Uterine smooth muscle cell (primary cell): Measurements from ENCODE around the gene FGFBP2. TPM values are rescaled to one million over a fixed set of nuclear protein-coding genes. Genes with fewer than 3 reads are reported as not detected.

Source experiments
- total RNA-seq: library from RNA; depleted of rRNA; stranded (reverse); fragments of >200 nt; gene quantifications from 2 replicates; pipeline ENCODE4 v1.2.3, GENCODE V29; 2014

Gene FGFBP2
- not detected in 2 replicates for total RNA-seq

GRCh38 chr4:15963001-15963451 is at the start of gene FGFBP2:
TSS of gene FGFBP2 (minus strand) at chr4:15963175. CDS start at chr4:15963129, 46 bp downstream.

DNA sequence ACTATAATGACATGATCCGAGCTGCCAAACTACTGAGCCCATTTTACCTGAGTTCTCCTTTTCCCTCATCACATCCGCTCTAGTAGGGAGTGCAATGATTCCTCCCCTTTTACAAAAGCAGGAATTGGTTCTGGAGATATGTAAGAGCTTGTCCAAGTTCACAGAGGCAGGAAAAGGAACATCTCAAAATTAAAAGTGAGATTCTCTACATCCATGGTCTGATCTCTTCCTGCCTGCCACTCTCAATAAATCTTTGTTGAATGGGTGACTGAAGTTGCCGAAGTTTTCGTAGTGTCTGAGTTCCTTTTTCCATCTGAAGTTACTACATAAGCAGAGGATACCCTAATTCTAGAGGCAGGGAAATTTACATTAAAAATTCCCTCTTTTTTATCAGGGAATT is 24.3 kb downstream of the FGFBP2 start, which contains the start of gene FGFBP1:
Gene FGFBP1 (minus strand): TSS at position 101 of the 400 bp plus-strand sequence. CDS start 2,108 bp downstream, outside the sequence.

Other genes starting within 250 kb of the FGFBP2 start
- not detected in 2 replicates for gene CD38, start 184.8 kb downstream of the FGFBP2 start, total RNA-seq
- gene FGFBP1, start 24.4 kb downstream of the FGFBP2 start, total RNA-seq: not detected in 2 replicates
- gene PROM1, start 120.8 kb upstream of the FGFBP2 start, total RNA-seq: under 0.01 TPM in 1 of 2 replicates, not detected in the other